Endothelial cell of umbilical vein (primary cell): ENCODE results near the gene CAPN12.

ENCODE experiments used
- JUN ChIP-seq: IDR thresholded peaks from 2 replicates; pipeline ENCODE4 v1.6.1; 2011; ENCODE audit warnings: borderline replicate concordance, low read depth; ENCODE audit not compliant: insufficient read length, insufficient read depth
- MYC ChIP-seq: IDR thresholded peaks from one replicate; pipeline ENCODE4 v1.6.1; 2011; ENCODE audit warnings: mild to moderate bottlenecking, low read depth, low read length
- POLR2A ChIP-seq: IDR thresholded peaks from 2 replicates; pipeline ENCODE4 v1.6.1; 2012; ENCODE audit warnings: low read depth, mild to moderate bottlenecking, control low read depth, low read length
- TF ChIP-seq, protein P1 (sequence below), 2 donors: IDR thresholded peaks; 1 replicate in 1 of 2; 2 replicates in 1 of 2; pipeline ENCODE4 v1.5.1; 2011; ENCODE audit warnings: low read length in 2 of 2, mild to moderate bottlenecking in 2 of 2, moderate library complexity in 2 of 2, control low read depth in 1 of 2, inconsistent platforms in 1 of 2, low read depth in 1 of 2; ENCODE audit not compliant: insufficient read depth in 1 of 2; ENCODE audit errors: extremely low read depth in 1 of 2

DNA sequence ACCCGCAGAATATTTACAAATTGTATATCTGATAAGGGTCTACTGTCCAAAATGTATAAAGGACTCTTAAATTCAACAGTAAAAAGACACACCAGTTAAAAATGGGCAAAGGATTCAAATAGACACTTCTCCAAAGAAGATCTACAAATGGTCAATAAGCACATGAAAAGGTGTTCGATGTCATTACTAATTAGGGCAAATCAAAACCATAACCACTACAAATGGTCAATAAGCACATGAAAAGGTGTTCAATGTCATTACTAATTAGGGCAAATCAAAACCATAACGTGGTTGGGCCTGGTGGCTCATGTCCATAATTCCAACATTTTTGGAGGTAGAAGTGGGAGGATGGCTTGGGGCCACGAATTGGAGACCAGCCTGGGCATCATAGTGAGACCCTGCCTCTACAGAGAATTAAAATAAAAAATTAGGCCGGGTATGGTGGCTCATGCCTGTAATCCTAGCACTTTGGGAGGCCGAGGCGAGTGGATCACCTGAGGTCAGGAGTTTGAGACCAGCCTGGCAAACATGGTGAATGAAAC is 56.4 kb downstream of the CAPN12 start:
- TF ChIP-seq MYC: no peak
- TF ChIP-seq POLR2A: no peak
- TF ChIP-seq, protein P1, sequence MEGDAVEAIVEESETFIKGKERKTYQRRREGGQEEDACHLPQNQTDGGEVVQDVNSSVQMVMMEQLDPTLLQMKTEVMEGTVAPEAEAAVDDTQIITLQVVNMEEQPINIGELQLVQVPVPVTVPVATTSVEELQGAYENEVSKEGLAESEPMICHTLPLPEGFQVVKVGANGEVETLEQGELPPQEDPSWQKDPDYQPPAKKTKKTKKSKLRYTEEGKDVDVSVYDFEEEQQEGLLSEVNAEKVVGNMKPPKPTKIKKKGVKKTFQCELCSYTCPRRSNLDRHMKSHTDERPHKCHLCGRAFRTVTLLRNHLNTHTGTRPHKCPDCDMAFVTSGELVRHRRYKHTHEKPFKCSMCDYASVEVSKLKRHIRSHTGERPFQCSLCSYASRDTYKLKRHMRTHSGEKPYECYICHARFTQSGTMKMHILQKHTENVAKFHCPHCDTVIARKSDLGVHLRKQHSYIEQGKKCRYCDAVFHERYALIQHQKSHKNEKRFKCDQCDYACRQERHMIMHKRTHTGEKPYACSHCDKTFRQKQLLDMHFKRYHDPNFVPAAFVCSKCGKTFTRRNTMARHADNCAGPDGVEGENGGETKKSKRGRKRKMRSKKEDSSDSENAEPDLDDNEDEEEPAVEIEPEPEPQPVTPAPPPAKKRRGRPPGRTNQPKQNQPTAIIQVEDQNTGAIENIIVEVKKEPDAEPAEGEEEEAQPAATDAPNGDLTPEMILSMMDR (IDR thresholded peaks at IDR 0.05; ENCODE audit: extremely low read depth in 1 of 2, insufficient read depth in 1 of 2, low read depth in 1 of 2, low read length in 2 of 2): no peak
- no peak for TF ChIP-seq JUN
